Lower leg skin (tissue), 4 donors: ENCODE data around the gene CCDC88C. TPM values are rescaled to one million over a fixed set of nuclear protein-coding genes. Genes with fewer than 3 reads are reported as not detected.

Experiments used
- DNase-seq, 2 donors: peaks; one replicate each; pipeline ENCODE4 v3.0.0-alpha.2; 2019; ENCODE audit warnings: low spot score in 2 of 2
- H3K4me3 ChIP-seq: fragments of 200-600 bp; sonication (generic); 2 replicates; pipeline ENCODE4 v1.5.1; 2017; ENCODE audit warnings: mild to moderate bottlenecking, low read depth; ENCODE audit not compliant: poor library complexity, severe bottlenecking
- POLR2A ChIP-seq, 2 donors: fragments of 450-650 bp; IDR thresholded peaks; one replicate each; pipeline ENCODE4 v1.6.1; 2016 to 2017; ENCODE audit warnings: antibody characterized with exemption in 2 of 2, mild to moderate bottlenecking in 1 of 2, moderate library complexity in 1 of 2
- WGBS, 2 donors: methylation state at CpG; one replicate each; pipeline ENCODE4 v1.1.5; 2018; 5-methylcytosine and 5-hydroxymethylcytosine counted together
- intact Hi-C: fragments of 100-400 bp; cut with DNase I; formaldehyde crosslinking; loops from one replicate; pipeline ENCODE4 v1.15.0; 2023; ENCODE audit warnings: low total_unique reads
- total RNA-seq, 4 donors: library from RNA; depleted of rRNA; stranded (reverse); fragments of >200 nt; gene quantifications; one replicate each; pipeline ENCODE4 v1.1.0, GENCODE V29; 2016
- TF ChIP-seq, protein P1 (sequence below), 3 donors: fragments of 450-650 bp; IDR thresholded peaks; one replicate each; pipeline ENCODE4 v1.5.1; 2016; ENCODE audit warnings: antibody characterized with exemption in 3 of 3, mild to moderate bottlenecking in 3 of 3, moderate library complexity in 2 of 3

The CCDC88C gene, protein sequence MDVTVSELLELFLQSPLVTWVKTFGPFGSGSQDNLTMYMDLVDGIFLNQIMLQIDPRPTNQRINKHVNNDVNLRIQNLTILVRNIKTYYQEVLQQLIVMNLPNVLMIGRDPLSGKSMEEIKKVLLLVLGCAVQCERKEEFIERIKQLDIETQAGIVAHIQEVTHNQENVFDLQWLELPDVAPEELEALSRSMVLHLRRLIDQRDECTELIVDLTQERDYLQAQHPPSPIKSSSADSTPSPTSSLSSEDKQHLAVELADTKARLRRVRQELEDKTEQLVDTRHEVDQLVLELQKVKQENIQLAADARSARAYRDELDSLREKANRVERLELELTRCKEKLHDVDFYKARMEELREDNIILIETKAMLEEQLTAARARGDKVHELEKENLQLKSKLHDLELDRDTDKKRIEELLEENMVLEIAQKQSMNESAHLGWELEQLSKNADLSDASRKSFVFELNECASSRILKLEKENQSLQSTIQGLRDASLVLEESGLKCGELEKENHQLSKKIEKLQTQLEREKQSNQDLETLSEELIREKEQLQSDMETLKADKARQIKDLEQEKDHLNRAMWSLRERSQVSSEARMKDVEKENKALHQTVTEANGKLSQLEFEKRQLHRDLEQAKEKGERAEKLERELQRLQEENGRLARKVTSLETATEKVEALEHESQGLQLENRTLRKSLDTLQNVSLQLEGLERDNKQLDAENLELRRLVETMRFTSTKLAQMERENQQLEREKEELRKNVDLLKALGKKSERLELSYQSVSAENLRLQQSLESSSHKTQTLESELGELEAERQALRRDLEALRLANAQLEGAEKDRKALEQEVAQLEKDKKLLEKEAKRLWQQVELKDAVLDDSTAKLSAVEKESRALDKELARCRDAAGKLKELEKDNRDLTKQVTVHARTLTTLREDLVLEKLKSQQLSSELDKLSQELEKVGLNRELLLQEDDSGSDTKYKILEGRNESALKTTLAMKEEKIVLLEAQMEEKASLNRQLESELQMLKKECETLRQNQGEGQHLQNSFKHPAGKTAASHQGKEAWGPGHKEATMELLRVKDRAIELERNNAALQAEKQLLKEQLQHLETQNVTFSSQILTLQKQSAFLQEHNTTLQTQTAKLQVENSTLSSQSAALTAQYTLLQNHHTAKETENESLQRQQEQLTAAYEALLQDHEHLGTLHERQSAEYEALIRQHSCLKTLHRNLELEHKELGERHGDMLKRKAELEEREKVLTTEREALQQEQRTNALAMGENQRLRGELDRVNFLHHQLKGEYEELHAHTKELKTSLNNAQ (N-terminal part only)
- total RNA-seq = 10 to 100 TPM in 2 of 4 donors, 1 to 10 TPM in 2; 8.5 to 21.8 (median 13.4) TPM

GRCh38 chr14:91417120-91417982 lies at the start of gene CCDC88C:
Gene CCDC88C, minus strand, starts transcription at chr14:91417820. Its CDS starts 130 bp downstream, at chr14:91417690.
- DNase-seq = peak in 1 of 2 donors; percentile 93
- peak within 1 kb of the TSS; percentile 54 for H3K4me3 ChIP-seq
- no peak for TF ChIP-seq POLR2A (IDR thresholded peaks at IDR 0.05)
- TF ChIP-seq, protein P1, sequence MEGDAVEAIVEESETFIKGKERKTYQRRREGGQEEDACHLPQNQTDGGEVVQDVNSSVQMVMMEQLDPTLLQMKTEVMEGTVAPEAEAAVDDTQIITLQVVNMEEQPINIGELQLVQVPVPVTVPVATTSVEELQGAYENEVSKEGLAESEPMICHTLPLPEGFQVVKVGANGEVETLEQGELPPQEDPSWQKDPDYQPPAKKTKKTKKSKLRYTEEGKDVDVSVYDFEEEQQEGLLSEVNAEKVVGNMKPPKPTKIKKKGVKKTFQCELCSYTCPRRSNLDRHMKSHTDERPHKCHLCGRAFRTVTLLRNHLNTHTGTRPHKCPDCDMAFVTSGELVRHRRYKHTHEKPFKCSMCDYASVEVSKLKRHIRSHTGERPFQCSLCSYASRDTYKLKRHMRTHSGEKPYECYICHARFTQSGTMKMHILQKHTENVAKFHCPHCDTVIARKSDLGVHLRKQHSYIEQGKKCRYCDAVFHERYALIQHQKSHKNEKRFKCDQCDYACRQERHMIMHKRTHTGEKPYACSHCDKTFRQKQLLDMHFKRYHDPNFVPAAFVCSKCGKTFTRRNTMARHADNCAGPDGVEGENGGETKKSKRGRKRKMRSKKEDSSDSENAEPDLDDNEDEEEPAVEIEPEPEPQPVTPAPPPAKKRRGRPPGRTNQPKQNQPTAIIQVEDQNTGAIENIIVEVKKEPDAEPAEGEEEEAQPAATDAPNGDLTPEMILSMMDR (IDR thresholded peaks at IDR 0.05) = no peak
- intact Hi-C loops = no loop called here
- 2 to 7% methylated on average over 15 to 54 of the region's 103 CpGs for WGBS, 2 donors

- no peak for DNase-seq
- H3K4me3 ChIP-seq = no peak overlapping the region
- intact Hi-C loops = no loop called here
- TF ChIP-seq, protein P1 (IDR thresholded peaks at IDR 0.05) = no peak
- TF ChIP-seq POLR2A (IDR thresholded peaks at IDR 0.05) = no peak
- WGBS, 2 donors = 31 to 33% methylated on average over 4 of the region's 4 CpGs
Measured at GRCh38 chr14:91466192-91466591, 48.6 kb upstream of the CCDC88C start.

- 60 to 67% methylated on average over 3 of the region's 3 CpGs for WGBS, 2 donors
- H3K4me3 ChIP-seq = no peak overlapping the region
- DNase-seq = no peak
- intact Hi-C loops = no loop called here
- TF ChIP-seq, protein P1 (IDR thresholded peaks at IDR 0.05) = no peak
- TF ChIP-seq POLR2A (IDR thresholded peaks at IDR 0.05) = no peak
Measured at GRCh38 chr14:91464615-91465205, 47.1 kb upstream of the CCDC88C start.

GRCh38 chr14:91458612-91459011 lies 41.0 kb upstream of the CCDC88C start:
- TF ChIP-seq, protein P1 (IDR thresholded peaks at IDR 0.05) = no peak
- TF ChIP-seq POLR2A (IDR thresholded peaks at IDR 0.05) = no peak
- no peak for DNase-seq
- WGBS, 2 donors = 88 to 90% methylated on average over 5 of the region's 5 CpGs
- intact Hi-C loops = no loop called here
- no peak overlapping the region for H3K4me3 ChIP-seq
